HCT116 (cell line): Measurements from ENCODE around the gene ZXDC.

Experiments
- CBX3 ChIP-seq: IDR thresholded peaks from 2 replicates; pipeline ENCODE4 v1.6.1; 2012; ENCODE audit warnings: low read depth
- CEBPB ChIP-seq: IDR thresholded peaks from 2 replicates; pipeline ENCODE4 v1.6.1; 2012; ENCODE audit warnings: low read depth
- EZH2 ChIP-seq: fragments of 200-600 bp; sonication (generic); IDR thresholded peaks from 2 replicates; pipeline ENCODE4 v1.6.1; 2017; ENCODE audit warnings: antibody characterized with exemption, mixed run types
- EZH2phosphoT487 ChIP-seq: fragments of 200-600 bp; IDR thresholded peaks from 2 replicates; pipeline ENCODE4 v1.6.1; 2018; ENCODE audit warnings: antibody characterized with exemption, borderline replicate concordance
- POLR2A ChIP-seq: IDR thresholded peaks from 2 replicates; pipeline ENCODE4 v1.7.0; 2011; ENCODE audit warnings: borderline replicate concordance; ENCODE audit not compliant: insufficient read depth, insufficient read length; ENCODE audit errors: extremely low read depth
- POLR2AphosphoS5 ChIP-seq: IDR thresholded peaks from 2 replicates; pipeline ENCODE4 v1.6.1; 2011; ENCODE audit warnings: mild to moderate bottlenecking, low read depth, low read length, moderate library complexity
- SIN3A ChIP-seq: IDR thresholded peaks from 2 replicates; pipeline ENCODE4 v1.6.1; 2012; ENCODE audit warnings: low read depth
- YY1 ChIP-seq: IDR thresholded peaks from 2 replicates; pipeline ENCODE4 v1.6.1; 2011; ENCODE audit warnings: low read length, low read depth, moderate library complexity, mild to moderate bottlenecking; ENCODE audit not compliant: insufficient replicate concordance; ENCODE audit errors: extremely low read depth
- ZNF274 ChIP-seq: fragments of 200-500 bp; sonication (Bioruptor generic); IDR thresholded peaks from 2 replicates; pipeline ENCODE4 v1.6.1; 2014; ENCODE audit warnings: mild to moderate bottlenecking, low read depth, low read length, inconsistent platforms
- TF ChIP-seq, protein P1 (sequence below), 3 experiments: fragments of 200-600 bp in 1 of 3; sonication (generic) in 1 of 3; IDR thresholded peaks in 2 of 3; conservative IDR thresholded peaks in 1 of 3; 2 replicates each; pipeline ENCODE4 v1.5.1; 2012 to 2017; ENCODE audit warnings: low read depth in 2 of 3, low read length in 2 of 3, antibody characterized with exemption in 1 of 3, borderline replicate concordance in 1 of 3, control low read depth in 1 of 3, mild to moderate bottlenecking in 1 of 3, mixed read lengths in 1 of 3, mixed run types in 1 of 3, moderate library complexity in 1 of 3; ENCODE audit not compliant: insufficient read depth in 1 of 3
- TF ChIP-seq, protein P2 (sequence below): IDR thresholded peaks from 2 replicates; pipeline ENCODE4 v1.6.1; 2012
- TF ChIP-seq, protein P3 (sequence below): IDR thresholded peaks from 2 replicates; pipeline ENCODE4 v1.6.1; 2012

DNA sequence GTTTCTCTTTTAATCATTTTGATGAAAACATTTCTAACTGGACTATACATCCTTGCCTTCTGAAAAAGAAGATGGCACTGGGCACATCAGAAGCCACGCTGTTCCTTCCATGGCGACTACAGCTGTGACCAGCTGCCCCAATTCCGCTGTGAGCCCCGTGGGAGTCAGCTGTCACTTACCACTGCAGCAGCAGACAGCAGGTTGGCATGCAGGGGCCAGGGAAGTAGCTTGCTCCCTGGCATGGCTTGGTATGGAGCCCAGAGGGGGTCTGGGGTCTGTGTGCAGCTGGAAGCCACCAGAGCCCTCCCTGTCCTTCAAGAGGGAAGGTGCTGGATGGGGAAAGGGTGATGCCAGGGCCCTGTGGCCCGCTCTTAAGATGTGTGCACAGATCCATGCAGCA lies 4.5 kb upstream of the ZXDC start:
- TF ChIP-seq, protein P1, sequence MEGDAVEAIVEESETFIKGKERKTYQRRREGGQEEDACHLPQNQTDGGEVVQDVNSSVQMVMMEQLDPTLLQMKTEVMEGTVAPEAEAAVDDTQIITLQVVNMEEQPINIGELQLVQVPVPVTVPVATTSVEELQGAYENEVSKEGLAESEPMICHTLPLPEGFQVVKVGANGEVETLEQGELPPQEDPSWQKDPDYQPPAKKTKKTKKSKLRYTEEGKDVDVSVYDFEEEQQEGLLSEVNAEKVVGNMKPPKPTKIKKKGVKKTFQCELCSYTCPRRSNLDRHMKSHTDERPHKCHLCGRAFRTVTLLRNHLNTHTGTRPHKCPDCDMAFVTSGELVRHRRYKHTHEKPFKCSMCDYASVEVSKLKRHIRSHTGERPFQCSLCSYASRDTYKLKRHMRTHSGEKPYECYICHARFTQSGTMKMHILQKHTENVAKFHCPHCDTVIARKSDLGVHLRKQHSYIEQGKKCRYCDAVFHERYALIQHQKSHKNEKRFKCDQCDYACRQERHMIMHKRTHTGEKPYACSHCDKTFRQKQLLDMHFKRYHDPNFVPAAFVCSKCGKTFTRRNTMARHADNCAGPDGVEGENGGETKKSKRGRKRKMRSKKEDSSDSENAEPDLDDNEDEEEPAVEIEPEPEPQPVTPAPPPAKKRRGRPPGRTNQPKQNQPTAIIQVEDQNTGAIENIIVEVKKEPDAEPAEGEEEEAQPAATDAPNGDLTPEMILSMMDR (IDR thresholded peaks at IDR 0.05 in 2 of 3, conservative IDR thresholded peaks at IDR 0.05 in 1 of 3; ENCODE audit: borderline replicate concordance in 1 of 3, insufficient read depth in 1 of 3, low read depth in 2 of 3, low read length in 2 of 3) = no peak
- TF ChIP-seq, protein P2, sequence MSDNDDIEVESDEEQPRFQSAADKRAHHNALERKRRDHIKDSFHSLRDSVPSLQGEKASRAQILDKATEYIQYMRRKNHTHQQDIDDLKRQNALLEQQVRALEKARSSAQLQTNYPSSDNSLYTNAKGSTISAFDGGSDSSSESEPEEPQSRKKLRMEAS = no peak
- TF ChIP-seq POLR2A (no peak), POLR2AphosphoS5 (no peak), ZNF274 (no peak), EZH2 (no peak), CEBPB (no peak), YY1 (no peak), SIN3A (no peak), EZH2phosphoT487 (no peak), CBX3 (no peak)
- TF ChIP-seq, protein P3, sequence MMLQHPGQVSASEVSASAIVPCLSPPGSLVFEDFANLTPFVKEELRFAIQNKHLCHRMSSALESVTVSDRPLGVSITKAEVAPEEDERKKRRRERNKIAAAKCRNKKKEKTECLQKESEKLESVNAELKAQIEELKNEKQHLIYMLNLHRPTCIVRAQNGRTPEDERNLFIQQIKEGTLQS = no peak
